HG03575 (cell line): Measurements from ENCODE around the gene CASK.
A peak's percentile ranks its signal among the peaks of the same experiment; 100 is the strongest.

Experiments
- ATAC-seq: cut with Tn5 transposase; IDR thresholded peaks from one replicate; pipeline ENCODE4 v1.9.1; 2021; ENCODE audit not compliant: unreplicated experiment, insufficient number of reproducible peaks, low FRiP score; ENCODE audit errors: extremely low read depth

Gene CASK

DNA sequence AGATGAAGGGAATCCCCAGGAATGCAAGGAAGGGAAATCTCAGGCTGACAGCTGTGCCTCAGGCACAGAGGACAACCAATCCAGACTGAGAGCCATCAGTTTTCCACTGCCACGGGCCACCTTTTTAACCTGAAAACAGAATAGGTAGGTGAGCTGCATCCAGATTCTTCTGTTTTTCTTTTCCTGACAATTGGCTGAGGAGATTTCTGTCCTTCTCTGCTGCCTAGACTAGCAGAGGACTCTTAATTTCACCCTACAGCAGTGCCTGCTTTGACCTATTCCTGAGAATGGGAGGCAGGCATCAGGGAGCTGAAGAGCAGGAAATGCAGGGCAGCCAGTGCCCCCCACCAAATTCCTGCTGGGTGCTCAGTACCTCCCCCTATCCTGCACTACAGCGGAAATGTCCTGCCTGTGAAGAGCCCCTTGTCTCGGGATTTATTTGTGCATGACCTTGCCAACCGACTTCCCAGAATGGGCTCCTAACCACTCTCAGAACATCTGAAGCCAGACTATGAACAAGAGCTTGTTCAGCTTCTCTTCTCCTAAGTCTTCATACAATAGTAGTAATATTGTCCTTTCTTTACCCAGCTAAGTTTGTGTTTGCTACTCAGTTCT lies 65.1 kb downstream of the CASK start:
- ATAC-seq: no peak

DNA sequence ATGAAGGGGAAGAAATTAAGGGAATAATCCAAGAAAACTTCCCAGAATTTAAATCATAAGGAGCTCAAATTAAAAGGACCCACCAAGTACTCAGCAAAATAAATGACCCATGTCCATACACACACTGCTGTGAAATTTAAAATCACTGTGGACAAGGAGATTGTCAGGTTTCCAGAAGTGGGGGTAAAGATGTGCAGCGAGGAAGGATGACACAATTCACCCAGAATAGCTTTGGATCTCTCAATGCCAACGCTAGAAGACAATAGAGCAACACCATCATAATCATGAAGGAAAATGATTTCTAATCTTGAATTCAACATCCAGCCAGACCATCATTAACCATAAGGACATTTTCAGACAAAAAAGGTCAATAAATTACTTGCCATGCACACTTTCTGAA lies 65.7 kb downstream of the CASK start:
- ATAC-seq: no peak

DNA sequence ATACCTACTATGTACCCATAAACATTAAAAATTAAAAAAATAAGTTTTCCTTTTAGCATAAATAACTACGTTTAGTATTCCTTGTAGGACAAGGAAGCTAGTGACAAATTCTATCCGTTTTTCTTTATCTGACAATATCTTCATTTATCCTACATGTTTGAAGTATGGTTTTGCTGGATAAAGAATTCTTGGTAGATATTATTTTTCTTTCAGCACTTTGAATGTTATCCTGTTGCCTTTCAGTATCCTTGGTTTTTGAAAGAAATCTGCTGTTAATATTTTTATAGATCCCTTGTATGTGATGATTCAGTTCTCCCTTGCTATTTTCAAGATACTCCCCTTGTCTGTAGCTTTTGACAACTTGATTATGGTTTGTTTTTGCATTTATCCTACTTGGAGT lies 76.6 kb downstream of the CASK start:
- no peak for ATAC-seq

DNA sequence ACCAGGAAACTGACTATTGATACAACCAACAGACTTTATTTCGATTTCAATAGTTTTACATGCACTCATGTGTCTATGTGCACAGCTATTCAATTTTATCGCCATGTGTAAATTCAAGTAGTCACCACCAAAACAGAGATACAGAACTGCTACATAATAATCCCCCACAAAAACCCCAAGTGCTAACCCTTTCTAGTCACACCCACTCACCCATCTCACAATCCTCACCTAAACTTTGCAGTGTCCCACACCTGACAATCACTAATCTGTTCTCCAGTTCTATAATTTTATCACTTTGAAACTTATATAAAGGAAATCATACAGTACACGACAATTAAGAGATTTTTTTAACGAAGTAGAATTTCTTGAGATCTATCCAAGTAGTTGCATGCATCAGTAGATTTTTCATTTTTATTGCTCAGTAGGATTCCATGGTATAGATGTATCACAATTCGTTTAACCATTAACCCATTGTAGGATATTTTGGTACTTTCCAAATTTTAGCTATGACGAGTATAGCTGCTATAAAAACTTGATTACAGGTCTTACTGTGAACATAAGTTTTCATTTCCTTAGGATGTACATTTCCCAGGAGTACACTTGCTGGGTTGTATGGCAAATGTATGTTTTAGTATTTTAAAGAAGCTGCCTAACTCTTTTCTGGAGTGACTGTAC lies 85.9 kb downstream of the CASK start:
- ATAC-seq: no peak

DNA sequence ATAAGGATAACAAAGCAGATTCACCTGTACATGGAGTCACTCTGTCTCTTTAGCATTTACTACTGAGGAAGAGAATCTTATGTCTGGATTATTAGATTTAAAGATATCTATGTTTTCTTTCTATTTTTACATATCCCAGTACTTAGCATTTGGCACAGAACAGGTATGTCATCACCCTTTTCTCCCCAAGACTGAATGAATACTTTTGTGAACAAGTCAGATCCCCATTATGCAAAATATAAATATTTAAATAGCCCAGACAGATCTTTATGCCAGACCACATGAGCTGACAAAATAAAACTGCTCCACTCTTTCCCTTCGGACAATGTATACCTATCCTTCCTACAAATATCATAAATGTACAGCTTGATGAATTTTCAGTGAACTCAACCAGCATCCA lies 94.5 kb downstream of the CASK start:
- ATAC-seq: no peak

DNA sequence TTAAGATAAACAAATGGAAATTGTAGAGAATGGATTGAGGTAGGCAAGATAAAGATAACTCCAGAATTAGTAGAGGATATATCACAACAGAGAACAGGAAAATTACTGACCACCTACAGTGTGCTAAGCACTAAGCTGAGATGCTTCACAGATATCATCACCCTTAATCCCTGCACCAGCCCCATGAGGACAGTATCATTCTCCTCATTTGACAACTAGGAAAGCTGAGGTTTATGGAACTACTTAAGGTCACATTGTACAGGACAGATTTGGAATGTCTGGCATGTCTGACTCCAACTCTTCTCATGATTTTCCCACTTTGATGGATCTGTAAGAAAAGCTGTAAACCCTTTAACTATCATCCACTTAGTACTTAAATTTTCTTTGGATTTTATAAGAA lies 95.5 kb downstream of the CASK start:
- no peak for ATAC-seq

DNA sequence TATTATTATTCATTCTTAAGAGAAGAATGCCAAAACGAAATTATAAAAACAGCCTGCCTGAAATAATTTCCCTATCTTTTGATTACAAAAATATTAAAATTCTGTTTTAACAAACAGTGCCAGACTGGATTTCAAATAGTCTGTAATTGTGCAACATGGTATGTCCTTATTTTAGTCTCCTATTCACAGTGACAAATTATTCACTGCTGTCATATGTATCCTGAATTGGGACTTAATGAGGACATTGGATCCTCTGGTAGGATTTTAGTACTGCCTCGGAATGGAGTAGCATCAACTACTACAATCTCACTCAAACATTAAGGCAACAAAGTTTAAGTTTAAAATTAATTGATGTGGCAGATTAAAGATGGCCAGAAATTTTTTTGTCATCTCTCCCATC lies 97.6 kb downstream of the CASK start:
- no peak for ATAC-seq

DNA sequence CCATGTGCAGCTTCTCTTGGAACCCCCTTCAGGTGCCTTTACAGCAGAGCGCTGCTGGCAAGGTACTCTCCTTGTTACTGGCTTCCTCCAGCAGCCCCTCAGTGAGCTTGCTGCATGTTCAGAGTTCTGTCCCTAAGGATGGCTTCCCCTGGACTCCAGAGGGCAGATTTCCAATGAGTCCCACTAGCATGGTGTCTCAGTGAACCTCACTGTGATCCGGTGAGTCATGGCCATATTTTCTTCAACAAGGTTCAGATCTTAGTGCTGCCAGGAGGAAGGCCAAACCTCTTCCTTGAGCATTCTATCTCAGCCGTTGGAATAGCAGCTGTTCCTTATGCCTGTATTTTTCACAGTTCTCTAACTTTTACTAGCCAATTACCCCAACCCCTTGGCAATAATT lies 98.8 kb downstream of the CASK start:
- no peak for ATAC-seq

DNA sequence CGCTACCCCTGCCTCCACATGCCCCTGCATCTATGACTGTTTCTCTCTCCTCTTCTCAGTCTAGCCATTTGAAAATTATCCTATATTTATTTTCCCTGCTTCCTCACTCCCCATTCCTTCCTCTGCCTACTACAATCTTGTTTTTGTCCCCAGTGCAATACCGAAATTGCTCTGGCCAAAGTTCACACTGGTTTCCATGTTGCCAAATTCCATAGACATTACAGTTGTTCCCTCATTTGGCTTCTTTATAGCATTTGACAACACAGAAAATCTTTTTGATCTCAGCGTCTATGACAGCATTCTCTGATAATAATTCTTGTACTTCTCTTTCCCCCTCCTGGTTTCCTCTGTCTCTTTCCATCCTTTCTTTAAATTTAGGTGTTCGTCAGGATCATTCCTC lies 100.0 kb downstream of the CASK start:
- no peak for ATAC-seq

DNA sequence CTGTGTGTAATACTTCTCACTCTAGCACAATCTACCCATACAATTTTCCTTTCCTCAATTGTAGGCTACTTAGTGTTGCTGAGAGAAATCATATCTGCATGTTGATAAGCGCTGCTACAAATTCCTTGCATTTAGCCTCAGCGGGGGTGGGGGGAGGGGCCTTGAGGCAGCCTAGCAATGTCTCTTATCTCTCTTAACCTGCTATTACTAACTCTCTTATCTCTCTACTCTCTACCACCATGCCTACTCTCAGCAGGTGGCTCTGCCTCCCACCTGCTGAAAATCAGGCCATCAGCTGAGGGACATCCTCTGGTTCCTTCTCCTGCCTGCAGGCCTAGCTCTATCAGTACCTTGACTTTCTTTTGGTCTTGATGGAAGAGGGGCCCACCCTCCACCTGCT lies 100.5 kb downstream of the CASK start:
- ATAC-seq: no peak

DNA sequence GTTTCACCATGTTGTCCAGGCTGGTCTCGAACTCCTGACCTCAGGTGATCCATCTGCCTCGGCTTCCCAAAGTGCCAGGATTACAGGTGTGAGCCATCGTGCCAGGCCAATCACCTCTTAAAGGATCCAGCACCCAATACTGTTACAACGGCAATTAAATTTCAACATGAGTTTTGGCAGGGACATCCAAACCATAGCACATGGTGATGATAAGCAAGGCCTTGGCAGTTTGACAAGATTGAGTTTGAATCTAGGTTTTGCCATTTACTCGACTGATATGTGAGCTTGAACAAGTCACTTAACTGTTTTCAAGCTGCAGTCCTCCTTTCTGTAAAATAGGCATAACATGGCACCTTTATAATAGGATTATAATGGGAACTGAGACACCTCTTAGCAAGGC lies 115.3 kb downstream of the CASK start:
- ATAC-seq: no peak

DNA sequence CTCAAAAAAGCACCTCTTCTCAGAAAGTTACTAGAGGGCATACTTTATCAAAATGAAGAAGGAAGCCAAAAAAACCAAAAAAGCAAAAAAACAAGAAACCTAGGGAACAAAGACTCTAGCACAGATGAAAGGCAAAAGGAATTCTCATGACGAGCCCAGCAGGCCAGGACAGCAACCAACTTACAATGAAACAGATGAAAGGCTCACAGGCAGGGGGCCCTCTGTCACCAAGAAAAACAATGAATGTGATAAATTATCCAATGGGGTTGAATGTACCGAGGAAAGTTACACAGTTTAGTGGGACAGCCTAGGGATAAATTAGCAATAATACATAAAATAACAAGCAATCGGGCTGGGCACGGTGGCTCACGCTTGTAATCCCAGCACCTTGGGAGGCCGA lies 120.4 kb downstream of the CASK start:
- no peak for ATAC-seq

DNA sequence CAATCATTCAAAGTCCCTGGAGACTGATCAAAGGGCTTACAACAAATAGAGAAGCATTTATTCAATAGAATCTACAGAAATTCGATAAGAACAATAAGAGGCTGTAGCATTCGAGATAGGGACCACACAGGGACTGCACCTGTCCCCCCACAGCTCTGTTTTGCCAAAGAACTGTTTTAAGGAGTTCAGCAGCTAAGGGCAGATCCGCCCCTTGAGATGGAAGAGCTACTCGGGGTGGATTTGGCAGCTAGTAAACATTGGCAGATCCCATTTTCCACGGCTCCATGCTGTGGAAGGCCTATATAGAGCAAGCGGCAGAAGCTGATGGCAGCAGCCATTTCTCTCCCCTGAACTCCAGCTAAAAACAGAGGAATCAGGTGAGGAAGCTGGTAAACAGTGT lies 123.7 kb downstream of the CASK start:
- ATAC-seq: no peak

DNA sequence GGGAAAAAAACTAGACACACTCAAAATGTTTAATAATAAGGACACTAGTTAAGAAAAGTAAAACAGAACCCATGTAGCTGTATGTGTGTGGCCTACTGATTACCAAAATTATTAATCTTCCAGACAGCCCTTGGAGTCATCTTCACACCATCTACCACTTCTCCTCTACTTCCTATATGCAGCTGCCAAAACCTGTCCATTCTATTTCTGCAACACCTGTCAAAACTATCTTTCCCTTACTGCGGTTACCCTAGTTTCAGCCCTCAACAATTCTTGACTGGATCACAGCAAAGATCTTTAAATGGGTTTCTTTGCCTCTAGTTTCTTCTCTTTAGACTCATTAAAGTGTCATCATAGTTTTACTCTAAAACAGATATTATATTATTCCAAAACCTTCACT lies 126.8 kb downstream of the CASK start:
- ATAC-seq: no peak

DNA sequence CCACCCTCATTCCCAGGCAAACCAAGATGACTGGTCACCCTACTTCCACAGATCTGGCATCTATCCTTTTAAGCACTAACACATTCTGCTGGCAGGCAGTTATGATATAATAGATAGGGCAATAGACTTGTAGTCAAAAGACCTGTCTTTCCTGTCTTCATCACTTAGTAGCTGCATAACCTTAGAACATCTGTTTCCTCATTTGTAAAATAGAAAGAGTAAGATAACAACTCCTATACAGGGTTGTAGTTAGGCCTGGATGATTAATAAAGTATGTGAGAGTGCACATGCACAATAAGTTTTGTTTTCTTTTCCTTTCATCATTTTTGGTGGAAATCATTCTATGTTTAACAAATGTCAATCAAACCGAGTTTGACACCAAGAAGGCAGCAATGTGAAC lies 127.3 kb downstream of the CASK start:
- ATAC-seq: no peak

DNA sequence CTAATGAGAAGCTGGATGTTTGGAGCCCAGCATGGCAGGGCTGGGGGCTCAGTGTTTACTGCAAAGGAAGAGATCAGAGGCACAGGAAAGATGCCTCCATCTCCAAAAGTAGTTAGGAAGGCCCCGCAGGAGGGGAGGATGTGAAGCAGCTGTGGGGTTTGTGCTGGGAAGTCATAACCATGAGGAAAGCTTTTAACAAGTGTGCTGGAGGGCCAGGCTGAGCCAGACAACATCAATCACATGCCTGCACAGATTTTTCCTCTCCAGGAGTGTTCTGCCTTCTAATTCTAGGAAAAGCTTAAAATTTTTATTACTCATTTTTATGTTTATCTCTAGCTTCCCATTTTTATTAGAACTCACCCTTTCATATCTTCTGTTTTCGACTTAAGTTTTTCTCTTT lies 134.0 kb downstream of the CASK start:
- no peak for ATAC-seq

DNA sequence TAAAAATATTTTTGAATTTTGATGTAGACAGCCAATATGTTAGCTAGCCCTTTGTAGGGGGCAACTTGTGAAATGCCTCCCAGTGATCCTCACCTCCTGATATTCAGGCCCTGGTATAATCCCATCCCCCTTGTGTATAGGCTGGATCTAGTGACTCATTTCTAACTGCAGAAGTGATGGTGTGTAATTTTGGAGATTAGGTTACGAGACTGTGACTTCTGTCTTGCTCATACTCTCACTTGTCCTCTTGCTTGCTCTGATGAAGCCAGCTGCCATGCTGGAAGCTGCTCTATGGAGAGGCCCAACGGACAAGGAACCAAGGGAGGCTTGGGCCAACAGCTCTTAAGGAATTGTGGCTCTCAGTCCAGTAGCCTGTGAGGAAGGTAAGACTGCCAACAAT lies 137.7 kb downstream of the CASK start:
- no peak for ATAC-seq

DNA sequence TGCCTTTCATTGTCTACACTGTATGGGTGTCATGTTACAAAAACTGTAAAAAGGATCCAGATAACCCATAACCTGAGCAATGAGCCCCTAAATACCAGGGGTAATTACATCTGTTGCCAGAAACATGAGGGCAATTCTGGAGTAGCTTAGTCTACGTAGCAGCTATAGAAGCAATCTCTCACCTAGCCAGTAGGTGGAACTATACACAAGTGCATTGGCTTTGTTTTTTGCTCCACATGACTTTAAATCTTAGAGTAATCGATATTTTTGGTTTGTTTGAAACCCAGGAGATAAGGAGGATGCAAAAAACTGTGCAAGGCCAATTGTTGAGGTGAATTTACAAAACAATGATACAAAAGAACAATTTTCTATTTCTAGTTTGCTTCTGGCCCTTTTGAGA lies 141.9 kb downstream of the CASK start:
- peak; percentile 74 for ATAC-seq

DNA sequence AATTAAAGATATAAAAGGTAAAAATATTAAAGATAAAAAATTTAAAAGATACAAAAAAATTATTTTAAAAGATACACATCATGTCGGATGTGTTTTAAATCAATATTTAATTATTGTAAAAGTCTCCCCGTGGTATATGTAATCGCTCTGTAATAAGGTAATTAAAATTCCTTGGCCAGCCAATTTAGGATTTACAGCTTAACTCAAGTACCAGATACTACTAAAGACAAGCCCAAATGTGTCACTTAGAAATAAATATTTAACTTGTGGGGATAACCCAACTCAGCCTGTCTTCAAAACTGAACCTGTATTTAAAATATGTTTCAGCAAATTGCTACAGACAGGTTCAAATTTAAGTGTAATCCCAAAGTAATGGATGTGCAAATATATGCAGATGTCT lies 143.4 kb downstream of the CASK start:
- ATAC-seq: no peak

DNA sequence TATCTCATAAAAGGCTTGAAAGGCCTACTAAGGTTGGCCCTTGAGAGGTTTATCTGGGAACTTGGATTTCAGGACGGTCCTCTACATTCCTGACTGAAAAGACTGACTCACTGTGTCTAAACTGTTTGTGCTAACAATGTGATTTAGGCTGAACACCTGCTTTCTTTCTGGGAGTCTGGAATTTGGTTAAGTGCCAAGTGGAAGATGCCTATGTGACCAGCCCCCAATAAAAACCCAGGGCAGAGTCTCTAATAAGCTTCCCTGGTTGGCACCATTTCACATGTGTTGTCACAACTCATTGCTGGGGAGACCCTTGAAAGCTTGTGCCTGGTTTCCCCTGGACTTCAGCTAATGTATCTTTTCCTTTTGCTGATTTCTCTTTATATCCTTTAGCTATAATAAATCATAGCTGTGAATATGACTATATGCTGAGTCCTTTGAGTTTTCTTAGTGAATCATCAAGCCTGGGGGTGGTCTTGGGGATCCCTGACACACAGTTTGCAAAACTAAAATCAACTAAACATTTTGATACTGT lies 144.3 kb downstream of the CASK start:
- no peak for ATAC-seq

DNA sequence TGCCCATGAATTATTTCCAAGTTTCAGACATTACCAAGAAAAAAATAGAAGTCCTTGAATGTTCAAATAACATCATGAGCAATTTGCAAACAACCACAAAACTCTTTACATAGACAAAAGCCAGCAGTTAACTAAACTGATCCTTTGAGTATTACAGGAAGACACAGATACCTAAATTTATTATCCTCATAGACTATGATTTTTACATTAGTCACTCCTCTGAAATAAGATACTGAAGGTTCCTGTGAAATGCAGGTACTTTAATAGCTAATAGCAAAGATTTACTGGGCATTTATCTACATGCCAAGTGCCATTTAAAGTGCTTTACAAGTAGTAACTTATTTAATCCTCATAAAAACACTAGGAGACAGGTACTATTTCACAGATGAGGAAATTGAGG lies 161.7 kb downstream of the CASK start:
- ATAC-seq: no peak
